ENCODE measurements around the gene TNNC1.
A peak's percentile ranks its signal among the peaks of the same experiment; 100 is the strongest.

The TNNC1 gene

GRCh38 chr3:52406791-52407510, 46.9 kb downstream of the TNNC1 start:
- Mint-ChIP-seq H3K4me3 (no peak overlapping the region), H3K4me1 (peaks cover 40% of the 10 kb centered on the region), H3K27ac (peak overlapping the region; percentile 95), H3K36me3 (peaks cover 80% of the 10 kb centered on the region), H3K9me3 (no peaks in the 10 kb centered on the region)
- DNase-seq (ENCODE audit: low spot score in 2 of 2) (no peak), ATAC-seq (no peak)

- H3K9me3 Mint-ChIP-seq = no peaks in the 10 kb centered on the region
- peaks cover 87% of the 10 kb centered on the region for H3K36me3 Mint-ChIP-seq
- no peak for ATAC-seq
- H3K4me3 Mint-ChIP-seq = no peak overlapping the region
- peaks cover 33% of the 10 kb centered on the region for H3K4me1 Mint-ChIP-seq
- H3K27ac Mint-ChIP-seq = no peak overlapping the region
- no peak for DNase-seq (ENCODE audit: low spot score in 2 of 2)
These were observed 47.6 kb downstream of the TNNC1 start for GRCh38 chr3:52406231-52406661.

- Mint-ChIP-seq H3K9me3 (no peaks in the 10 kb centered on the region), H3K27ac (peak overlapping the region; percentile 23), H3K36me3 (peaks cover 89% of the 10 kb centered on the region), H3K4me1 (peaks cover 29% of the 10 kb centered on the region), H3K4me3 (no peak overlapping the region)
- DNase-seq (ENCODE audit: low spot score in 2 of 2) (no peak), ATAC-seq (no peak)
These were observed 48.2 kb downstream of the TNNC1 start for GRCh38 chr3:52405601-52406110.

- no peak overlapping the region for H3K4me3 Mint-ChIP-seq
- H3K27ac Mint-ChIP-seq = peak overlapping the region; percentile 23
- no peak for DNase-seq (ENCODE audit: low spot score in 2 of 2)
- ATAC-seq = no peak
- no peaks in the 10 kb centered on the region for H3K9me3 Mint-ChIP-seq
- H3K4me1 Mint-ChIP-seq = peaks cover 35% of the 10 kb centered on the region
- peaks cover 87% of the 10 kb centered on the region for H3K36me3 Mint-ChIP-seq
These were observed 48.8 kb downstream of the TNNC1 start for GRCh38 chr3:52405066-52405465.

- Mint-ChIP-seq H3K27ac (peak overlapping the region; percentile 76), H3K4me3 (no peak overlapping the region), H3K4me1 (peaks cover 35% of the 10 kb centered on the region), H3K9me3 (no peaks in the 10 kb centered on the region), H3K36me3 (peaks cover 80% of the 10 kb centered on the region)
- no peak for ATAC-seq
- DNase-seq (ENCODE audit: low spot score in 2 of 2) = no peak
These were observed 49.5 kb downstream of the TNNC1 start for GRCh38 chr3:52404391-52404790.

GRCh38 chr3:52403955-52404354, 49.9 kb downstream of the TNNC1 start:
- Mint-ChIP-seq H3K27ac (peak overlapping the region; percentile 76), H3K9me3 (no peaks in the 10 kb centered on the region), H3K4me3 (no peak overlapping the region), H3K4me1 (peaks cover 31% of the 10 kb centered on the region), H3K36me3 (peaks cover 77% of the 10 kb centered on the region)
- DNase-seq (ENCODE audit: low spot score in 2 of 2) = no peak
- no peak for ATAC-seq

- Mint-ChIP-seq H3K27ac (peak overlapping the region; percentile 76), H3K4me3 (no peak overlapping the region), H3K36me3 (peaks cover 77% of the 10 kb centered on the region)
These were observed 50.5 kb downstream of the TNNC1 start for GRCh38 chr3:52403271-52403841.

GRCh38 chr3:52402706-52403270, 51.1 kb downstream of the TNNC1 start:
- H3K4me1 Mint-ChIP-seq = peaks cover 20% of the 10 kb centered on the region
- no peaks in the 10 kb centered on the region for H3K9me3 Mint-ChIP-seq
- H3K4me3 Mint-ChIP-seq = no peak overlapping the region
- DNase-seq (ENCODE audit: low spot score in 2 of 2) (no peak), ATAC-seq (no peak)
- H3K27ac Mint-ChIP-seq = peak overlapping the region; percentile 76
- peaks cover 74% of the 10 kb centered on the region for H3K36me3 Mint-ChIP-seq

More at GRCh38 chr3:52403271-52403841, 50.5 kb downstream of the TNNC1 start:
- ATAC-seq (no peak), DNase-seq (ENCODE audit: low spot score in 2 of 2) (no peak)
- H3K4me1 Mint-ChIP-seq = peaks cover 25% of the 10 kb centered on the region
- no peaks in the 10 kb centered on the region for H3K9me3 Mint-ChIP-seq

GRCh38 chr3:52402101-52402521, 51.7 kb downstream of the TNNC1 start:
- peaks cover 67% of the 10 kb centered on the region for H3K36me3 Mint-ChIP-seq
- peak overlapping the region; percentile 76 for H3K27ac Mint-ChIP-seq

GRCh38 chr3:52401551-52401950, 52.3 kb downstream of the TNNC1 start:
- peaks cover 13% of the 10 kb centered on the region for H3K4me1 Mint-ChIP-seq
- no peaks in the 10 kb centered on the region for H3K9me3 Mint-ChIP-seq
- DNase-seq (ENCODE audit: low spot score in 2 of 2) (no peak), ATAC-seq (no peak)
- no peak overlapping the region for H3K4me3 Mint-ChIP-seq
- peak overlapping the region; percentile 74 for H3K27ac Mint-ChIP-seq
- H3K36me3 Mint-ChIP-seq = peaks cover 61% of the 10 kb centered on the region

More at GRCh38 chr3:52402101-52402521, 51.7 kb downstream of the TNNC1 start:
- DNase-seq (ENCODE audit: low spot score in 2 of 2) = no peak
- Mint-ChIP-seq H3K9me3 (no peaks in the 10 kb centered on the region), H3K4me3 (no peak overlapping the region), H3K4me1 (peaks cover 13% of the 10 kb centered on the region)
- no peak for ATAC-seq

Measured in stimulated activated effector memory CD8-positive, alpha-beta T cell treated with anti-CD3 and anti-CD28 coated beads, Interleukin-12 subunit alpha, Interleukin-12 subunit beta, amount 100 ng/mL, for 72 hours (primary cell).